GM18951 (cell line): ENCODE data around the gene PARN.
"Not testable (repeated sequence)": the region's sequence is repeated elsewhere in the genome, so short reads cannot be mapped to it uniquely, and the experiment has no call there.

Experiments
- POLR2A ChIP-seq: IDR thresholded peaks from 4 replicates; pipeline ENCODE4 v1.6.1; 2011; ENCODE audit warnings: mild to moderate bottlenecking; ENCODE audit not compliant: insufficient read length, insufficient read depth; ENCODE audit errors: extremely low read depth
- in situ Hi-C: fragments of 300-500 bp; cut with MboI; formaldehyde crosslinking; loops from one replicate; pipeline ENCODE4 v1.12.0; 2022; ENCODE audit warnings: low sequenced_read_pairs, mixed read lengths, inconsistent platforms; ENCODE audit not compliant: unreplicated experiment

PARN gene

GRCh38 chr16:14400285-14400977 is 229.6 kb downstream of the PARN start:
- TF ChIP-seq POLR2A, result no peak
- in situ Hi-C loops, result no loop called here

DNA sequence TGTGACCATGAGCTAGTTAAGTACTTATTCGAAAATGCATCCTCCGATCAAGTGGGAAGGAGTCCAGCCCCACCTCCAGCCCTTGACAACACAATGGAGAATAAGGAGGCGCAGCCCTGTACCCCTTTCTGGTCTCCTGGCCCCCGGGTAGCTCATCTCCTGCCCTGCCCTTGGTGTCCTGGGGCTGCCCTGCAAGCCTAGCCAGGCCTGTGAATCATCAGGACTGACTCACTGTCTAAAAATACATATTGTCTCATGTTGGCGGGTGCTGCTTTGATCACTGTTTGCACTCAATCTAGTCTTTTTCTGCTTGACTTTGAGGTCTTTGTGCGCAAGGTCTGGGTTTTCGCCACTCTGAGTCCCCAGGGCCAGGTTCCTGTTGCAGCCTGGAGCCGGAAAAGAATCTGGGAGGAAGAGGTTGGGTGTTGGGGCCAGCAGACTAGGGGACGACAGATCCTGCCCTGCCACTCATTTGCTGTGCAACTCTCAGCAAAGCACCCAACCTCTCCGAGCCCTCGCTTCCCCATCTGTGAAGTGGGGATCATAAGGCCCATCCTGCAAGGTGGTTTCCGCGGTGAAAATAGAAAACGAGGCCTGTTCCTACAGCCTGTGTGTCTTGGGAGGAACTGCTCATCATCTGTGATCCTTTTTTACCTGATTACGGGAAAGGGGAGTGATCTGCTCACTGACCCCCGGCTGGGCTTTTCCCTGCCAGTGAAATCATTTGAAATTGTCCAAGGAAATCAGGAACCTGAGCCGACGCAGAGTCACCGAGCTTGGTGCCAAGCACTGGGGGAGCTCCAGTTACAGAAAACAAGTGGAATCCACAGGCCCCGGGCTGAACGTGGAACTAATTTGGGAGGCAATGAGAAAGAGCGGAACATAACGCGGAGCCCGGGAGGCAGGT is 230.4 kb downstream of the PARN start:
- in situ Hi-C loops, result no loop called here

DNA sequence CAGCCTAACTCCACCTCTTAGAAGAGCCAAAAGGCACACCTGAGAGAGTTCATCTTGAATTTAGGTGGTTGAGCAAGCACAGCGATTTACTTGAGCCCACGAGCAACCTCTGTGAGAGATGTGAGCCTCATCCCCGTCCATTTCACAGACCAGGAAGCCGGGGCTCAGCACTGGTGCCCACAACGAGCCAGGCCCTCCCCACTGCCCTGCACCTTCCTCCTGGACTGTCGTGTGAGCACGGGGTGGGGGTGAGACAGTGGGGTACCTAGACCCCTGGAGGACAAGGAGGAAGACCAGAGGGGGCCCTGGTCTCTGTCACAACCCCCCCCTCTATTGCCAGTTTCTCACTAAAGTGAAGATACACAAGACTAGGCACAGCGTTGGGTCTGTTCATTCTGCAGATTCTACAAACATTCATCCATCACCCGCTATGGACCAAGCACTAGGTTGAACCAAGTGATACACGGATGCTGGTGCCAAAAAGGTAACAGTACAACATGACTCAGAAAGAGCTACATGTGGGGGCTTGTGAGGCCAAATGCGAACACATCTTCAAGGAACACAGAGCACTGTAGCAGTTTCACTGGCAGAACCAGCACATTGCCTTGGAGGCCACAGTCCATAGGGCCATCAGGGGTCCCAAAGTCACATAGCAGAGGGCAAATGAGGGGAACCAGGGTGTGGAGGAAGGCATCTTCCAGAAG is 231.9 kb downstream of the PARN start:
- no peak for TF ChIP-seq POLR2A
- in situ Hi-C loops, result no loop called here

More for the DNA sequence above, 230.4 kb downstream of the PARN start:
- no peak for TF ChIP-seq POLR2A

- in situ Hi-C loops, result not testable (repeated sequence)
Measured at GRCh38 chr16:14395710-14396304, 234.3 kb downstream of the PARN start.

GRCh38 chr16:14394834-14395233 is 235.2 kb downstream of the PARN start:
- in situ Hi-C loops, result no loop called here
- no peak for TF ChIP-seq POLR2A

- TF ChIP-seq POLR2A, result no peak
- in situ Hi-C loops, result no loop called here
Measured at GRCh38 chr16:14392960-14393359, 237.1 kb downstream of the PARN start.

DNA sequence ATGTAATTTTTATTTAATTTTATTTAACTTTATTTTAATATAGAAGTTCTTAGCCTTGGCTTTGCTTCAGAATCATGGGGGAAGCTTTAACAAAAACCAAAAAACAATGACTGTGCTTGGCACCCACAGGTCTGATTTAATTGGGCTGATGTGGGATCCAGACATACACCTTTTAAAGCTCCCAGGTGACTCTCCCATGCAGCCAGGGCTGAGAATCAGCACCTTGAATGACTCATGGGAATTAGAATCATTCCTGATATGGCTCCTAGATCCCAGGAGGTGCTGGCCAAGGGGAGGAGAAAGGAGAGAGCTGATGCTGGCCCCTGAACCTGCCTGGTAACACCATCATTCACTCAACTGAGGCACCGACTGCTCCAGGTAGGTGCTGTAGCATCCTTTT is 240.7 kb downstream of the PARN start:
- TF ChIP-seq POLR2A, result no peak
- in situ Hi-C loops, result no loop called here

DNA sequence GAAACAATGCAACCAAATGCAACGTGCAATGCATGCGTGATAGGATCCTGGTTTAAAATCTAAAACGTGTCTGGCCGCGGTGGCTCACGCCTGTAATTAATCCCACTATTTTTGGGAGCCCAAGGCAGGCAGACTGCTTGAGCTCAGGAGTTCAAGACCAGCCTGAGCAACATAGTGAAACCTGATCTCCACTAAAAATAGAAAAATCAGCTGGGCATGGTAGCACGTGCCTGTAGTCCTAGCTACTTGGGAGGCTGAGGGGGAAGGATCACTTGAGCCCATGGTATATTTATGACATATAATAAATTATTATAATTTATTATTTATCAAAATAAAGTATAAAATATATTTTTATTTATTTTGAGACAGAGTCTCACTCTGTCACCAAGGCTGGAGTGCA is 241.8 kb downstream of the PARN start:
- no peak for TF ChIP-seq POLR2A
- in situ Hi-C loops, result no loop called here

DNA sequence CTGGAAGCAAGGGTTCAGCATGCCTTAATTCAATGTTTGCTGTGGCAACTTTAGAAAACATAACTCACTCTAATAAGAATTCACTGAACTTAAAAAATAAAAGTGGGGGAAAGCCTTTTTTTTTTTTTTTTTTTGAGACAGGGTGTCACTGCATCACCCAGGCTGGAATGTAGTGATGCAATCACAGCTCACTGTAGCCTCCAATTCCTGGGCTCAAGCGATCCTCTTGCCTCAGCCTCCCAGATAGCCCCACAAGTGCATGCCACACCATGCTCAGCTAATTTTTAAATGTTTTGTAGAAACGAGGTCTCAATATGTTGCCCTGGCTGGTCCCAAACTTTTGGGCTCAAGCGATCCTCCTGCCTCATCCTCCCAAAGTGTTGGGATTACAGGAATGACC is 243.9 kb downstream of the PARN start:
- in situ Hi-C loops, result no loop called here
- no peak for TF ChIP-seq POLR2A
